Thoracic aorta (tissue), 2 donors: Measurements from ENCODE around the gene GALNT13. TPM values are rescaled to one million over a fixed set of nuclear protein-coding genes. Genes with fewer than 3 reads are reported as not detected.

Experiments used
- ATAC-seq: fragments of 150-250 bp; one replicate; pipeline ENCODE4 v1.8.0; 2017; ENCODE audit warnings: low read depth; ENCODE audit not compliant: insufficient number of reproducible peaks, low FRiP score
- DNase-seq: peaks from one replicate; pipeline ENCODE4 v3.0.0-alpha.2; 2020; ENCODE audit warnings: low spot score
- H3K27ac ChIP-seq, 2 donors: fragments of 200-600 bp; sonication (generic); 1 replicate in 1 of 2; 2 replicates in 1 of 2; pipeline ENCODE4 v1.5.1; 2016; ENCODE audit warnings: mild to moderate bottlenecking in 2 of 2, moderate library complexity in 2 of 2
- H3K27me3 ChIP-seq: fragments of 200-600 bp; sonication (generic); replicated peaks from 2 replicates; pipeline ENCODE4 v1.6.0; 2016; ENCODE audit warnings: mild to moderate bottlenecking; ENCODE audit not compliant: insufficient read depth
- H3K36me3 ChIP-seq: fragments of 200-600 bp; sonication (generic); one replicate; pipeline ENCODE4 v1.5.1; 2016
- H3K4me1 ChIP-seq, 2 donors: fragments of 200-600 bp; sonication (generic); 1 replicate in 1 of 2; 2 replicates in 1 of 2; pipeline versions ENCODE4 v1.5.1 to v1.6.0; 2016; ENCODE audit warnings: low read depth in 2 of 2, mild to moderate bottlenecking in 1 of 2; ENCODE audit not compliant: control insufficient read depth in 1 of 2
- H3K4me3 ChIP-seq: fragments of 200-600 bp; sonication (generic); 2 replicates; pipeline ENCODE4 v1.5.1; 2016; ENCODE audit warnings: mild to moderate bottlenecking
- H3K9me3 ChIP-seq: fragments of 200-600 bp; sonication (generic); 2 replicates; pipeline ENCODE4 v1.5.1; 2016
- CTCF ChIP-seq: fragments of 200-600 bp; sonication (generic); IDR thresholded peaks from one replicate; pipeline ENCODE4 v1.5.1; 2019; ENCODE audit warnings: antibody characterized with exemption
- total RNA-seq, 2 donors: library from RNA; depleted of rRNA; stranded (reverse); fragments of >200 nt; gene quantifications; one replicate each; pipeline versions ENCODE4 v1.1.0 to v1.2.3, GENCODE V29; 2016

GALNT13 gene
- total RNA-seq, 2 donors from 2014 or later = 2.5 to 30.1 TPM

GRCh38 chr2:154446324-154446723 lies 574.6 kb downstream of the GALNT13 start:
- Histone ChIP-seq H3K4me1 (no peaks in the 10 kb centered on the region), H3K36me3 (no peaks in the 10 kb centered on the region), H3K27me3 (no peaks in the 10 kb centered on the region), H3K4me3 (no peak overlapping the region), H3K9me3 (no peaks in the 10 kb centered on the region), H3K27ac (no peak overlapping the region)
- no peak for ATAC-seq
- DNase-seq = no peak
- no peak for TF ChIP-seq CTCF

GRCh38 chr2:154447727-154448418 lies 576.2 kb downstream of the GALNT13 start:
- no peak for ATAC-seq
- H3K4me1 ChIP-seq = no peaks in the 10 kb centered on the region
- H3K9me3 ChIP-seq = no peaks in the 10 kb centered on the region

GRCh38 chr2:154449951-154450658 lies 578.4 kb downstream of the GALNT13 start:
- no peak for TF ChIP-seq CTCF
- Histone ChIP-seq H3K27ac (no peak overlapping the region), H3K9me3 (no peaks in the 10 kb centered on the region), H3K36me3 (no peaks in the 10 kb centered on the region), H3K27me3 (no peaks in the 10 kb centered on the region), H3K4me1 (no peaks in the 10 kb centered on the region), H3K4me3 (no peak overlapping the region)
- ATAC-seq (no peak), DNase-seq (no peak)

More at GRCh38 chr2:154447727-154448418, 576.2 kb downstream of the GALNT13 start:
- no peaks in the 10 kb centered on the region for H3K27me3 ChIP-seq
- DNase-seq = no peak
- H3K4me3 ChIP-seq = no peak overlapping the region
- no peak for TF ChIP-seq CTCF
- no peak overlapping the region for H3K27ac ChIP-seq
- H3K36me3 ChIP-seq = no peaks in the 10 kb centered on the region

GRCh38 chr2:154452471-154452870 lies 580.7 kb downstream of the GALNT13 start:
- no peak for TF ChIP-seq CTCF
- Histone ChIP-seq H3K27me3 (no peaks in the 10 kb centered on the region), H3K36me3 (no peaks in the 10 kb centered on the region), H3K9me3 (no peaks in the 10 kb centered on the region), H3K27ac (no peak overlapping the region), H3K4me3 (no peak overlapping the region), H3K4me1 (no peaks in the 10 kb centered on the region)
- ATAC-seq (no peak), DNase-seq (no peak)

GRCh38 chr2:154452906-154453493 lies 581.3 kb downstream of the GALNT13 start:
- Histone ChIP-seq H3K27ac (no peak overlapping the region), H3K27me3 (no peaks in the 10 kb centered on the region), H3K4me3 (no peak overlapping the region), H3K4me1 (no peaks in the 10 kb centered on the region), H3K9me3 (no peaks in the 10 kb centered on the region), H3K36me3 (no peaks in the 10 kb centered on the region)
- ATAC-seq = no peak
- TF ChIP-seq CTCF = peak; percentile 50
- DNase-seq = no peak
